HuH-7.5 (cell line): ENCODE results near the gene SMAD1.
"Not testable (repeated sequence)": the region's sequence is repeated elsewhere in the genome, so short reads cannot be mapped to it uniquely, and the experiment has no call there.

Source experiments
- DNase-seq: peaks from one replicate; pipeline ENCODE4 v3.0.0; 2011; ENCODE audit warnings: low spot score

SMAD1 gene

DNA sequence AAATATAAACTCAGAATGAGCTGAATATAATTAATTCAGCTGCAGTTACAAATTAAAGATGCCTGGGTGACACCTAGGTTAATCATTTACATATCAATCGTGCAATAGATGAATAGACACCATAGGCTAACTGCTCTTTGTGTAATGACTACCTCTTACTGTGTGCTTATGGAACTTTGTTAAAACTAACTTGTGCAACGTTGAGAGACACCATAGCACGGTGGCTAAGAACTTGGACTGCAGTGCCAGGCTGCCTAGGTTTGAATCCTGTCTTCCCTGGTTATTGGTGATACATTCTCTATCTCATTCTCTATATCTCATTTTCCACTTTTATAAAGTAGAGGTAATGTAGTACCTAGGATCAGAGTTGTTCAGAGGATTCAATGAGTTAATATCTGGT, 46.9 kb downstream of the SMAD1 start:
- no peak for DNase-seq

DNA sequence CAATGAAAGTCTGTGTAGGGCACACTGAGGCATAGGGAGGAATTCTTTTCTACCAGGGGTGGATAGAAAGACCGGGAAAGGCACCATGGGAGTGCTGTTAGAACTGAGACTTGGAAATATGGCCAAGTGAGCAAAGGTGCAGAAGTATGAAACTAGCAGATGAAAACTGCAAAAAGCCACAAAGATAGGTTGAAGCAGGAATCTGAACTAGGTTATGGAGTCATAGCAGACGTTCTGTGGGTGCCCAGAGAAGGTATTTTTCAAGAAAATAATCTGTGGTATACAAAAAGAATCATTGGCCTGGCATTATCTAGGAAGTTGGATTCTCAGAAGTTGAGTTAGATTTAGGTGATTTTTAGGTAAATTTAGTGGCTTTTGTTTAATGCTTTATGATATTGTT, 48.5 kb downstream of the SMAD1 start:
- no peak for DNase-seq

DNA sequence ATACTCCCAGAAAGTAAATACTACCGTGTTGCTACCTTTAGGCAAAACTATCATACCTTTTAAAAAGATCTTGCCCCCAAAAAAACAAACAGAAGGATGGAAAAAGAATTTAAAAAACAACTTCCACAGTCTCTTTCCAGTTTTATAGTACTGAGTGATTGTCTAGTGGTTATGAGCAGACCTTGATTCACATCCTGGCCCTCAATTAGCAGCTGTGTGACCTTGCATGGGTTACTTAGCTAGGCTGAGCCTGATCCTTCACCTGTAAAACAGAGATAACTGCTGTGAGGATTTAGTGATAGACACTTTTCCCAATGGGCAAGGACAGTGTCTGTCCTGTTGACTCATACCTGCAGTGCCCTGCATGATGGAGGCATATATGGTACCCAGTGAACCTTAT, 49.0 kb downstream of the SMAD1 start:
- no peak for DNase-seq

DNA sequence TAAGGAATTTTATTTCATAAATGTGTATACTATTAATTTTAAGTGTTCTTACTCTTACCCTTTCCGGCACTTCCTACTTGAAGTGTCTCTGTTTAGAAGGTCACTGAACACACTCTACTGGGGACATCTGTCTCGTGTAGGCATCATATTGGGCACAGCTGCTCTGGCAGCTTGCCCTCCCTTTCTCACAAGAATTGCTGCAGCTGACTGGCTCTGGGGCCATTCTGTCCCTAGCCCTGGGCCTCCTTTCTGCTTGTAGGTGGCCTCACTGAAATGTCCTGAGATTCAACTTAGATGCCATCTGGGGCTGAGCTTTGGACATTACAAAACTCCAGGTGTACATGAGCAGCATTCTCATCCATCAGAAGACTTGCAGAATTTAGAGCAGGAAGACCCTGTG, 49.6 kb downstream of the SMAD1 start:
- no peak for DNase-seq

DNA sequence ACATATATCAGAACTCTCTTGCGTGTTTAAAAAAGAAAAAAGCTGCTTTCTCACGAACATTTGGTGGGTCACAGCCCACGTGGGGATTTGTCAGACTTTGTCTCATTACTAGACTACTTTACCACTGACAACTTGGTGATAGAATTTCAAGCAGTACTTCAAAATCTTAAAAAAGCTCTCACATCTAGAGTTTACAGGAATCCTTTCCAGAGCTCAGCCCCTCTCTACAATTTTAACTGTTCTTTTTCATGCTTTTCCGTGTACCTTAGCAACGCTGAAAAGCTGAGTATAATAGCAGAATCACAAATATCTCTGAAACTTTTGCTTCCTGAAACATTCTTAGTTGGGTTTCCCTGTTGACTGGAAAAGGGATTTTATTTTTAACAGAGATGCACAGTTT, 50.2 kb downstream of the SMAD1 start:
- DNase-seq: no peak

DNA sequence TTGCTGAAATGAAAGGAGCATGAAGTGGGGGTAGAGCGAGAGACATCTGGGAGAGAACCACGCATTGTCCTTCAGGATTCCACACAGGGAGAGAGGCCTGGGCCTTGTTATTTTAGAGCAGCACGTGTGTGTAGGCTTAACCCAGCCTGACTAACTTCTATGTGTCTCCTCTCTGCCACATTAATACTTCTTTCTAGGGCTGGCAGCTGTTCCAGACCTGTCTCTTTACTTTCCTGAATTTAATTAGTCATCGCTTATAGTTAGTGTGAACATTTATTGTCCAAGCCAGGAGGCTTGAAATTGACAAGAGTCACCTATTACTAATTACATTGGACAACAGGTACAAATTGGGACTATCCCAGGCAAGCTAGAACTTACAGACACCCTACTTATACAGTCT, 51.3 kb downstream of the SMAD1 start:
- DNase-seq: no peak

DNA sequence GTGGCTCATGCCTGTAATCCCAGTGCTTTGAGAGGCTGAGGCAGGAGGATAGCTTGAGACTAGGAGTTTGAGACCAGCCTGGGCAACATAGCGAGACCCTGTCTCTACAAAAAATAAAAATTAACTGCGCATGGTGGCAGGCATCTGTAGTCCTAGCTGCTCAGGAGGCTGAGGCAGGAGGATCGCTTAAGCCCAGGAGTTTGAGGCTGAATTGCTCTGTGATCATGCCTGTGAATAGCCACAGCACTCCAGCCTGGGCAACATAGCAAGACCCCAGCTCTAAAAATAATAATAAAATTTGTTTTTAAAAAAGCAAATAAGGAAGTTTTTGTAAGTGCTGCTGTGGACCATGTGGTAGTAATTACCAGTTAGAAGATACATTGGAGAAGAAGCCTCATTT, 51.8 kb downstream of the SMAD1 start:
- not testable (repeated sequence) for DNase-seq

DNA sequence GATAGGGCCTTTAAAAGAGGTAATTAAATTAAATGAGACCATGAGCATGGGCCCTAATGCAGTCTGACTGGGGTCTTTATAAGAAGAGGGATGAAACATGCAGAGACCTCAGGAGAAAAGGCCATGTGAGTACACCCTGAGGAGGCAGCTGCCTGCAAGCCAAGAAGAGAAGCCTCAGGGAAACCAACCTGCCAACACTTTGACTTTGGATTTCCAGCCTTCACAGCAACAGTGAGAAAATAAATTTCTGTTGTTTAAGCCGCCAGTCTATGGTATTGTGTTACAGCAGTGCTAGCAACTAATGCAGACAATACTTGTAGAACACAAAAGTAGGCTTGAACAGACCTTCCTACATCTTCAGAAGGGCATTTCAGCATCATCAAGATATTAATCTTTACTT, 52.3 kb downstream of the SMAD1 start:
- DNase-seq: no peak

DNA sequence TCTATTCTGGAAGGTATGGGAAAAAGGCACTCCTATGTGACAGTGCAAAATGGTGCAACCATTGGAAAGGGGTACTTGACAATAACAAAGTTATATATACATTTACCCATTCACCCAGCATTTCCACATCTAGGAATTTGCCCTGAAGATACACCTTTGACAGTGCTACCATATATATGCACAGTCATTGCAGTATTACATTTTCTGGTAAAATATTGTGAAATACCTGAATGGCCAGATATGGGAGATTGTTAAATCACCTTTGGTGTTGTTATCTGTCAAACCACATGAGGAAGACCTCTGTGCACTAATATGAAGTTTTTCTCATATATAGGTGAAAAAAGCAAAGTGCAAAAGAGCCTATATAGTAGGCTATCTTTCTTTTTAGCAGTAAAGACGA, 53.5 kb downstream of the SMAD1 start:
- no peak for DNase-seq

DNA sequence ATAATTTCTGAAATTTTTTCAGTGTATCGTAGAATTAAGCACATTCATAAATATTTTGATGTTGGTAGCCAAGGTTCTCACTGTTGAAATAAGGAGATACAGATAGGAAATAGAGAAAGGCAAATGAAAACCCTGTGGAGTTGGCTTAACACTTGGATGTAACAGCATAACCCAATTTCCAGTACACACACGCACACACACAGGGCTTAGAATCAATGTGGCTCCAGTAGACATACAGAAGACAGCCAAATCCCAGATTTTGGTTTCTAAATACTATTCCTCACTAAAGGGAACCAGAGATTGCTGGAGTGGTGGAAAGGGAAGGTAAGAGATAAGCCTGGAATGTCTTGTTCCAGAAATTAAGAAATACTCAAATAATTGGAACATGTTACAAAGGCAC, 54.4 kb downstream of the SMAD1 start:
- no peak for DNase-seq

DNA sequence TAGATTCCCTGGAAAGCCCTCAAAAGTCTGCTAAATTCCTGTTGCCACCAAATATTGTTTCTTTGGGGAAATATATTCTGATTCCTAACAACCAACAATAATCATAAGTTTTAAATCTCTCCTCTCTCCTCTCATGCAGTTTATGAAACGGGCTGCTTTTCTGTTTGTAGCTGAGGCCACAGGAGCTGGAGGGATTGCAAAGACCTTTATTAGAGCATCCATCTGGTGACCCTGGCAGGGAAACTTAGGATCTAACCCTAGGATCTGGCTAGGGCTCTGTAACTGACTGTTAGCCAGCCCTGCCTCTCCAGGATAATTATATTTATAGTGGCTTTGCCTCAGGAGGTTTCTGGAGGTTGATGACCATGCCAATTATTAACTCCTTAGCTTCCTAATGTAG, 56.9 kb downstream of the SMAD1 start:
- DNase-seq: no peak

DNA sequence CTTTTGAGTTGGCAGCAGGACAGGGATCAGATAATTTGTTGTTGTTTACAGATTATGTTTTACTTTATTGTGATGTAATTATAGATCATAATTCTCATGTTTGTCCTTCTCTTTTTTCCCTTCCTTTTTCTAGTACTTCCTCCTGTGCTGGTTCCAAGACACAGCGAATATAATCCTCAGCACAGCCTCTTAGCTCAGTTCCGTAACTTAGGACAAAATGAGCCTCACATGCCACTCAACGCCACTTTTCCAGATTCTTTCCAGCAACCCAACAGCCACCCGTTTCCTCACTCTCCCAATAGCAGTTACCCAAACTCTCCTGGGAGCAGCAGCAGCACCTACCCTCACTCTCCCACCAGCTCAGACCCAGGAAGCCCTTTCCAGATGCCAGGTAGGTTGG, 58.0 kb downstream of the SMAD1 start:
- DNase-seq: no peak

DNA sequence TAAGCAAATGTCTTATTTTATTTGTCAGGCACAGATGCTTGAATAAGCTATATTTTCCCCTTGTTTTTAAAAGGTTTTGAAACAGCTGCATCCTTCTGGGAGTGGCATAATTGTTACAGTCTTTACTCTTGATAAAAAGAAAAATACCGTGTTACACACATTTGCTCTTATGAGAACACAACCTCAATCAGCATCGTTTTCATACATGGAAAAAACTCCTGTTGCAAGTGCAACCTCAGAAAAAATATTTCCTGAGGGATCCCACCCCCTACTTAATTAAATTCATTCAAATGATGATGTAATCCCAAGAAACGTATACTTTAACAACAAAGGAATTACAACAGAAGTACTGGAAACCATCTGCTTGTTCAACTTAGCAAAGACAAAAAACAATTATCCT, 58.6 kb downstream of the SMAD1 start:
- DNase-seq: no peak

DNA sequence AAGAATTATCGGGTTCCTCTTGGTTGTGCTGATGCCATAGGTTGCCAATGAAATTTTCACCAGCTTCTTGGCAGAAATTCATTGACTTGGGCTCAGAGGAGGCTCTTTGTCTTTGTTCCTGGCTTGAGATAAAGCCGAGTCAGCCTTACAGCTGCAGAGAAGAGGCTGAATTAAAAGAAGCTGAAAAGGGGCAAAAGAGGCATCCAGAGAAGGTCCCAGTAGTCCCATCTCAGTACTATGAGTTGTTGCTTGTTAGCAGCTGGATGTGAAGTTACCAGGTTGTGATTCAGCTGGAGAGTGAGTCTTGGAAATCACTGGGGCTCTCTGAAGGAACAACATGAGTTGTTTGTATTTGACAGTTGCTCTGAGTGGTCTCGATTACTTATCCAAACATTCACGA, 59.7 kb downstream of the SMAD1 start:
- no peak for DNase-seq

DNA sequence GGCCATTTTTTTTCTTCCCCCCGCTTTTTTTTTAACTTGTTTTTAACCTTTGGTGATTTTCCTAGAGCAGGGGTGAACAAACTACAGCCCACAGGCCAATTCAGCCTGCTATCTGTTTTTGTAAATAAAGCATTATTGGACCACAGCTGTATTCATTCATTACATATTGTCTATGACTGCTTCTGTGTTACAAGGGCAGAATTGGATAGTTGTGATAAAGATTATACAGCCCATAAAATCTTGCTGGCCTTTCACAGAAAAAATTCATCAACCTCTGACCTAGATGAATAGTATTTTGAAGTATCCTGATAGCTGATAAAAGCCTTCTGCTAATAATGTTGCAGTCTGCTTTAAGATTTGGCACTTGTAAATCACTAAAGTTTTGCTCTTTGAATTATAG, 63.4 kb downstream of the SMAD1 start:
- DNase-seq: no peak

DNA sequence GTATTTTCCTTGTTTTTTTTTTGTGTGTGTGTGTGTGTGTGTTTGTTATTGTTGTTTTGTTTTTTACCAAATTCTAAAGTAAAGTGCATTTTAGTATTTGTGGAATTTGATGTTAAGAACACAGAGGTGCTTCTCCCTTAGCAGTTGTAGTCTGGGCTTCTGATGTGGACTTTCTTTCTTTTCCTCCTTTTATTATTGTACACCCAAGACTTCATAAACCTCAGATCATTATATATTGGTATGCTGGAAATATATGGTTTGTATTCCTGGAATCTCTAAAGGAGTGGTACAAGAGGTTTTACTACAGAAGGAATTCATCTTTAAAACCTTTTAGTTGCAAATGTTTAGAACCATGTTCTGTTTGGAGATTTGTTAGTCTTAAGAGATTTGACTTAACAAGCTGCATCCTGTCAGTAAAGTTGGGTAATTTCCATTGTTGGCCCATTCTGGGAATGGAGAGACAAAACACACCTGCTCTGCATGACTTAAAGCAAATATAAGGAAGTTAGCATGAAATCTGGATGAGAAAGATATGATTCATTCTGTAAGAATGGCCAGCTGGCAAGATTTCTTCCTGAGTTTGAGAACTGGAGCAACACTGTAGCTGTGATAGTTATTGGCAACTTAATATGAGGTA, 64.0 kb downstream of the SMAD1 start:
- no peak for DNase-seq

DNA sequence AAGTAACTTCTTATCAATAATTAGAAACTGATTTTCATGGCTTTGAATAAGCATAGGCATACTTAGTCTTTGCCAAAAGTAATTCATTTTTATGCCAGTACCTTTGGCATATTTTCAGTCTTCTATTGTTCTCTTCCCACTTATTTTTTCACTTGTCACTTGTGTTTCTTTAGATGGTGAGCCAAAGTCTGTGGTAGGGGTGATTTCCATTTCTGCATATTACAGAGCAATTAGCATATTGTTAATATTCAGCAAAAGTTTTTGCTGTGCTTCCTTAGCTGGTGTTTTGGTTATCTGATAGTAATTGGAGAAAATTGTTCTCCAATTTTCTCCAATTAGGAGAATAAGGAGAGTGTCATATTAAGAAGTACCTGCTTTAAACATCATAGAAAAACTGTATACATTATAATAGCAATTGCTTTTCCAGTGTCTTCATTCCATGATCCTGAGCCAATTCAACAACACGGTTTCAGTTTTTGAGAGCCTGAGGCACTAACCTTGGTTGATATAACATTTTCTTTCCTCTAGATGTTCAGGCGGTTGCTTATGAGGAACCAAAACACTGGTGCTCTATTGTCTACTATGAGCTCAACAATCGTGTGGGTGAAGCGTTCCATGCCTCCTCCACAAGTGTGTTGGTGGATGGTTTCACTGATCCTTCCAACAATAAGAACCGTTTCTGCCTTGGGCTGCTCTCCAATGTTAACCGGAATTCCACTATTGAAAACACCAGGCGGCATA, 64.7 kb downstream of the SMAD1 start:
- no peak for DNase-seq

DNA sequence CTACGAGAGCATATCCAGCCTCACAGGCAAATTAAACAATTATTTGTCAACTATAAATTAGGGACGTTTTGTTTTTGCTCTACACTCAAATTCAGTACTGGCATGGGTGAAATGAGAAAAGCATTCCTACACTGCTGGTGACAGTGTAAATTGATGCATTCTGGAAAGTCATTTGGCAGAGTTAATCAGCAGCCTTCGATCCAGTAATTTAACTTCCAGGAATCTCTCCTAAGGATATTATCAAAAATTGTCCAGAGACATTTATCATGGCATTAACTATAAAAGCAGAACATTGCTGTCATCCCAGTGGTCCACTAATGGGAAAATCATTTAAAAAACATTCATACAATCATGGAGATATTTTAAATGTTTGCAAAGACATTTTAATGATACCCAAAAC, 70.0 kb downstream of the SMAD1 start:
- no peak for DNase-seq

DNA sequence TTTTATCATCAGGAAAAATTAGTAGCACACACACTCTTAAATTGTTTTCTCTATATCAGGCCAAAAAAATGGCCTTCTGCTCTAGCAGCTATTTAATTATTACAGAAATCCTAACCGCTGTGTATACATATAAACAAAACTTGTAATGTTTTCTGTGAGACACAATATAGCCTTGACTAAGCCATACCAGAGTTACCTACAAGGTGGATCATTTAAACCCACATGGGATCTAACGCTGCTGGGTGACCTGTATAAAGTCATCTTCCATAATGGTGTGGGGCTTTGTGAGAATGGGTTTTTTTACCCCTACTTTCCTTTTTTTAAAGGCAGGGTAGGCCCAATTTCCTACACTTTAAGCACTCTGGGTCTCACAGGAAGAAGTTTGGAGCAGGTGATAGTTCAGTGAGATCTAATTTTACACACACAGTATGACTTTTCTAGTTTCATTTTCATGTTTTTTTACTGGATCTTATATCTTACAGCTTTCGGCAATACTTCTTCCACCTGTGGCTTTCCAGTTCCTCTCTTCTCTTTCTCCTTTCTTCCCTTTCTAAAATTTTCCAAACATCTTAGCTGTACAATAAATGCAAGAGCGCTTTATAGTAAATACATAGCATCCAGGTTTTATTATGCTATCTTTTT, 70.6 kb downstream of the SMAD1 start:
- no peak for DNase-seq

DNA sequence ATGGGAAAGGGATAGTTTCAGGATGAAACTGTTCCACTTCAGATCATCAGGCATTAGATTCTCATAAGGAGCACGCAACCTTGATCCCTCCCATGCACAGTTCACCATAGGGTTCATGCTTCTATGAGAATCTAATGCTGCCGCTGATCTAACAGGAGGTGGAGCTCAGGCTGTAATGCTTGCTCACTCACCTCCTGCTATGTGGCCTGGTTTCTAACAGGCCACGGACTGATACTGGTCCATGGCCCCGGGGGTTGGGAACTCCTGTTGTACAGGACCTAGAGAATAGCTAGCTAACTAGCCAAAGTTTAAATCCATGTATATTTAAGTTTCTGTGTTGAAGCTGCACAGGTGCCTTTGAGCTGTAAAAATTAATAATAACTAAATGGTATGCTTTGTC, 71.7 kb downstream of the SMAD1 start:
- no peak for DNase-seq

DNA sequence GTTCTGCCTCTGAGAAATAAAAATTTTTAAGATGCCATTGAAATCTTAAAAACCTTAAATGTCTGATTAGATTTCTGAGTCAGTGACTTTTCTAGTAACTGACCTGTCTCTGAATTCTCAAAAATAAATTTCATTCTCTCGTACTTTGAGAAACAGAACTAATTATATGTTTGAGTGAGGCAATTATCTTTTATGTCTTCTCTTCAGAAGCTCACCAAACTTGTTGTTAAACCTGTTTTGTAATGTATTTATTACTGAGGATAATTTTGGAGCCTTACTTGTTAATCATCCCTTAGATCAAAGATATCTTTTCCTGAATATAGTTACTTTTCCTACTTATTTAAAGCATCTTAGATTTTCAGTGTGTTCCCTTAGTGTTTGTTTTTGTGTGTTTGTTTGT, 73.0 kb downstream of the SMAD1 start:
- no peak for DNase-seq

DNA sequence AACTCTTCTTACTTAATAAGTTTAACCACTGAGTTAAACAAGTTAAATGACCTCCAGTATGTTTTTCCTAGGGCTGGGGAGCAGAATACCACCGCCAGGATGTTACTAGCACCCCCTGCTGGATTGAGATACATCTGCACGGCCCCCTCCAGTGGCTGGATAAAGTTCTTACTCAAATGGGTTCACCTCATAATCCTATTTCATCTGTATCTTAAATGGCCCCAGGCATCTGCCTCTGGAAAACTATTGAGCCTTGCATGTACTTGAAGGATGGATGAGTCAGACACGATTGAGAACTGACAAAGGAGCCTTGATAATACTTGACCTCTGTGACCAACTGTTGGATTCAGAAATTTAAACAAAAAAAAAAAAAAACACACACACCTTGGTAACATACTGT, 76.1 kb downstream of the SMAD1 start:
- peak; percentile 39 for DNase-seq

DNA sequence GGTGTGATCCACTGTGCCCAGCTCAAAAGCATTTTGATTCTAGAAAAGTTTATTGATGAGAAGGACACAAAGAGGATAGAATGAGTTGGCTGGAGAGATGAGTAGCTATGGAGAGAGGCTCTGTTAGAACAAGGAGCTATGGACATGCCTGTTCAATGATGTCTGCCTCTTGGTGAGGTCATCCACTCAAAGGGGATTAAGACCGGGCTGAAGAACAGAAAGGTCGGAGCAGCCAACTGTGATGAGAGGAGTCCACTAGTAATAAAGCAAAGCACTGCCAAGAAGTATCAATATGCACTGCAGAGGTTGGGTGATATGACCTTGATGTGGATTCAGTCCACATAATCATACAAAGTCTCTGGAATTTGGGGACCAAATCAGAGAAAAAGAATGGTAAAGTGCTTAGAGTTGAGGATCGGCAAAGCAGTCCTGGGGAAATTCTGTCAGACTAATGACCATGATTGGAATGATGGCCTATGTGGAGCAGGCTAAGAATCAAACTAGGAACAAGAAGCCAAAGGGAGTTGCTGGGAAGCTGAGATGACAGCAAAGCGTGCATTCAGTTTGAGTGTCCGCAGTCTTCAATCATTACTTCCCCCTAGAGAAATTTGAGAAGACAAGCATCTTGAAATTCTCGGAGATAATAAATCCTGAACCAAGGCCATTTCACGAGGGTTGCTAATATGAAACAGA, 81.8 kb downstream of the SMAD1 start:
- DNase-seq: no peak
